SU-DHL-6 (cell line): Measurements from ENCODE around the gene PTPRN2.

Experiments used
- H2AFZ ChIP-seq: fragments of 200-600 bp; sonication (generic); 2 replicates; pipeline ENCODE4 v1.6.1; 2014; ENCODE audit warnings: low read depth, mild to moderate bottlenecking, moderate library complexity, mixed read lengths, antibody characterized with exemption, low read length; ENCODE audit not compliant: severe bottlenecking
- H3F3A ChIP-seq: fragments of 200-600 bp; shearing (Covaris generic); 2 replicates; pipeline ENCODE4 v1.6.0; 2016; ENCODE audit warnings: antibody characterized with exemption, mild to moderate bottlenecking; ENCODE audit not compliant: insufficient read depth
- H3K27ac ChIP-seq: fragments of 200-600 bp; sonication (generic); 2 replicates; pipeline ENCODE4 v1.5.1; 2016; ENCODE audit warnings: low read depth, mild to moderate bottlenecking, low read length, moderate library complexity, mixed read lengths
- H3K27me3 ChIP-seq: fragments of 200-600 bp; sonication (generic), shearing (Covaris generic); 2 replicates; pipeline ENCODE4 v1.6.0; 2014; ENCODE audit warnings: mild to moderate bottlenecking, low read length
- H3K36me3 ChIP-seq: fragments of 200-600 bp; sonication (generic); 2 replicates; pipeline ENCODE4 v1.6.1; 2014; ENCODE audit warnings: mild to moderate bottlenecking, low read length, mixed read lengths
- H3K4me2 ChIP-seq: fragments of 300-600, 200-600 bp; shearing (Covaris generic), sonication (generic); 2 replicates; pipeline ENCODE4 v1.6.0; 2014; ENCODE audit warnings: low read length, low read depth, mild to moderate bottlenecking; ENCODE audit not compliant: poor library complexity, severe bottlenecking
- H3K4me3 ChIP-seq: fragments of 200-600 bp; sonication (generic); 2 replicates; pipeline ENCODE4 v1.5.1; 2014; ENCODE audit warnings: antibody characterized with exemption, low read length, mild to moderate bottlenecking, mixed read lengths; ENCODE audit not compliant: insufficient read depth, poor library complexity, severe bottlenecking
- H3K79me2 ChIP-seq: fragments of 200-600 bp; sonication (generic); 2 replicates; pipeline ENCODE4 v1.6.1; 2014; ENCODE audit warnings: mild to moderate bottlenecking, low read length, moderate library complexity; ENCODE audit not compliant: insufficient read depth
- H3K9ac ChIP-seq: fragments of 200-600 bp; sonication (generic); 2 replicates; pipeline ENCODE4 v1.7.0; 2014; ENCODE audit warnings: mild to moderate bottlenecking, low read length
- H3K9me2 ChIP-seq: fragments of 200-600 bp; sonication (generic); replicated peaks from 2 replicates; pipeline ENCODE4 v1.6.1; 2014; ENCODE audit warnings: low read length; ENCODE audit not compliant: insufficient read depth
- H3K9me3 ChIP-seq: fragments of 200-600 bp; sonication (generic); 2 replicates; pipeline ENCODE4 v1.6.1; 2014; ENCODE audit warnings: low read length, mixed read lengths; ENCODE audit not compliant: insufficient read depth
- H4K20me1 ChIP-seq: fragments of 200-600 bp; sonication (generic); 2 replicates; pipeline ENCODE4 v1.6.1; 2014; ENCODE audit warnings: low read depth, mild to moderate bottlenecking, antibody characterized with exemption, low read length, moderate library complexity, mixed read lengths
- CTCF ChIP-seq: fragments of 200-600 bp; sonication (generic); IDR thresholded peaks from one replicate; pipeline ENCODE4 v1.5.1; 2017; ENCODE audit warnings: antibody characterized with exemption, mild to moderate bottlenecking, low read length, moderate library complexity; ENCODE audit not compliant: insufficient read depth, poor library complexity, severe bottlenecking
- EZH2phosphoT487 ChIP-seq: fragments of 200-600 bp; sonication (generic), shearing (Covaris generic); conservative IDR thresholded peaks from 2 replicates; pipeline ENCODE4 v1.6.1; 2018; ENCODE audit warnings: mild to moderate bottlenecking, antibody characterized with exemption, low read length, moderate library complexity, mixed read lengths

PTPRN2 gene

GRCh38 chr7:157991761-157992160 is 595.9 kb downstream of the PTPRN2 start:
- Histone ChIP-seq H3K36me3 (no peaks in the 10 kb centered on the region), H3K9me3 (peaks cover 6% of the 10 kb centered on the region; the same call in 1 of the 2 replicates), H3K4me3 (no peak overlapping the region), H3K4me2 (no peak overlapping the region), H2AFZ (no peak overlapping the region), H4K20me1 (no peaks in the 10 kb centered on the region), H3K9me2 (no peaks in the 10 kb centered on the region), H3K27me3 (no peaks in the 10 kb centered on the region), H3K79me2 (no peaks in the 10 kb centered on the region), H3F3A (no peaks in the 10 kb centered on the region), H3K9ac (no peak overlapping the region), H3K27ac (no peak overlapping the region)
- TF ChIP-seq EZH2phosphoT487 (no peak), CTCF (no peak)

- no peaks in the 10 kb centered on the region for H3K9me2 ChIP-seq
- H3F3A ChIP-seq, result no peaks in the 10 kb centered on the region
- no peak overlapping the region for H2AFZ ChIP-seq
- no peaks in the 10 kb centered on the region for H3K27me3 ChIP-seq
- H3K36me3 ChIP-seq, result no peaks in the 10 kb centered on the region
- H3K27ac ChIP-seq, result no peak overlapping the region
- no peak overlapping the region for H3K9ac ChIP-seq
- TF ChIP-seq EZH2phosphoT487, result no peak
- TF ChIP-seq CTCF, result no peak
- no peak overlapping the region for H3K4me3 ChIP-seq
- H3K9me3 ChIP-seq, result peaks cover 6% of the 10 kb centered on the region; the same call in 1 of the 2 replicates
- no peaks in the 10 kb centered on the region for H3K79me2 ChIP-seq
- no peaks in the 10 kb centered on the region for H4K20me1 ChIP-seq
- H3K4me2 ChIP-seq, result no peak overlapping the region
Measured at GRCh38 chr7:157991351-157991750, 596.3 kb downstream of the PTPRN2 start.

GRCh38 chr7:157990881-157991250 is 596.8 kb downstream of the PTPRN2 start:
- peaks cover 5% of the 10 kb centered on the region; the same call in 1 of the 2 replicates for H3K9me3 ChIP-seq

More at GRCh38 chr7:157990881-157991250, 596.8 kb downstream of the PTPRN2 start:
- Histone ChIP-seq H3K27ac (no peak overlapping the region), H3K27me3 (no peaks in the 10 kb centered on the region), H3K4me2 (no peak overlapping the region), H3K4me3 (no peak overlapping the region), H3K9me2 (no peaks in the 10 kb centered on the region), H3K9ac (no peak overlapping the region), H3F3A (no peaks in the 10 kb centered on the region), H4K20me1 (no peaks in the 10 kb centered on the region), H3K36me3 (no peaks in the 10 kb centered on the region), H2AFZ (no peak overlapping the region), H3K79me2 (no peaks in the 10 kb centered on the region)
- no peak for TF ChIP-seq EZH2phosphoT487
- TF ChIP-seq CTCF, result no peak
